ENCODE data around the gene GPC6.

The GPC6 gene

GRCh38 chr13:94093652-94094315 is 867.2 kb downstream of the GPC6 start:
- Histone ChIP-seq H3K79me2 (ENCODE audit: low read length) (no peaks in the 10 kb centered on the region), H3K36me3 (replicated peaks; ENCODE audit: insufficient read depth, low read length) (no peaks in the 10 kb centered on the region), H3K27me3 (replicated peaks; ENCODE audit: insufficient read depth, low read length) (no peaks in the 10 kb centered on the region), H4K20me1 (ENCODE audit: insufficient read depth, low read length) (no peaks in the 10 kb centered on the region), H3K4me3 (ENCODE audit: low read length) (no peak overlapping the region), H2AFZ (ENCODE audit: low read length) (no peak overlapping the region), H3K9me3 (replicated peaks; ENCODE audit: insufficient read depth, low read length) (no peaks in the 10 kb centered on the region), H3K27ac (ENCODE audit: low read length) (no peak overlapping the region), H3K9ac (ENCODE audit: low read length) (no peak overlapping the region), H3K4me1 (ENCODE audit: low read length) (0 out of 2 replicates have a peak, but pooled peaks cover 4% of the 10 kb centered on the region), H3K9me2 (replicated peaks; ENCODE audit: insufficient read depth, low read length) (no peaks in the 10 kb centered on the region), H3F3A (ENCODE audit: insufficient read depth, low read length) (no peaks in the 10 kb centered on the region), H3K4me2 (ENCODE audit: low read depth, low read length) (no peak overlapping the region)
- TF ChIP-seq EZH2 (optimal IDR thresholded peaks at IDR 0.05; ENCODE audit: low read depth, low read length) (no peak), EZH2phosphoT487 (IDR thresholded peaks at IDR 0.05; ENCODE audit: low read length) (no peak)
- TF ChIP-seq, protein P1, sequence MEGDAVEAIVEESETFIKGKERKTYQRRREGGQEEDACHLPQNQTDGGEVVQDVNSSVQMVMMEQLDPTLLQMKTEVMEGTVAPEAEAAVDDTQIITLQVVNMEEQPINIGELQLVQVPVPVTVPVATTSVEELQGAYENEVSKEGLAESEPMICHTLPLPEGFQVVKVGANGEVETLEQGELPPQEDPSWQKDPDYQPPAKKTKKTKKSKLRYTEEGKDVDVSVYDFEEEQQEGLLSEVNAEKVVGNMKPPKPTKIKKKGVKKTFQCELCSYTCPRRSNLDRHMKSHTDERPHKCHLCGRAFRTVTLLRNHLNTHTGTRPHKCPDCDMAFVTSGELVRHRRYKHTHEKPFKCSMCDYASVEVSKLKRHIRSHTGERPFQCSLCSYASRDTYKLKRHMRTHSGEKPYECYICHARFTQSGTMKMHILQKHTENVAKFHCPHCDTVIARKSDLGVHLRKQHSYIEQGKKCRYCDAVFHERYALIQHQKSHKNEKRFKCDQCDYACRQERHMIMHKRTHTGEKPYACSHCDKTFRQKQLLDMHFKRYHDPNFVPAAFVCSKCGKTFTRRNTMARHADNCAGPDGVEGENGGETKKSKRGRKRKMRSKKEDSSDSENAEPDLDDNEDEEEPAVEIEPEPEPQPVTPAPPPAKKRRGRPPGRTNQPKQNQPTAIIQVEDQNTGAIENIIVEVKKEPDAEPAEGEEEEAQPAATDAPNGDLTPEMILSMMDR (IDR thresholded peaks at IDR 0.05; ENCODE audit: low read length), result no peak
- no peak for DNase-seq

DNA sequence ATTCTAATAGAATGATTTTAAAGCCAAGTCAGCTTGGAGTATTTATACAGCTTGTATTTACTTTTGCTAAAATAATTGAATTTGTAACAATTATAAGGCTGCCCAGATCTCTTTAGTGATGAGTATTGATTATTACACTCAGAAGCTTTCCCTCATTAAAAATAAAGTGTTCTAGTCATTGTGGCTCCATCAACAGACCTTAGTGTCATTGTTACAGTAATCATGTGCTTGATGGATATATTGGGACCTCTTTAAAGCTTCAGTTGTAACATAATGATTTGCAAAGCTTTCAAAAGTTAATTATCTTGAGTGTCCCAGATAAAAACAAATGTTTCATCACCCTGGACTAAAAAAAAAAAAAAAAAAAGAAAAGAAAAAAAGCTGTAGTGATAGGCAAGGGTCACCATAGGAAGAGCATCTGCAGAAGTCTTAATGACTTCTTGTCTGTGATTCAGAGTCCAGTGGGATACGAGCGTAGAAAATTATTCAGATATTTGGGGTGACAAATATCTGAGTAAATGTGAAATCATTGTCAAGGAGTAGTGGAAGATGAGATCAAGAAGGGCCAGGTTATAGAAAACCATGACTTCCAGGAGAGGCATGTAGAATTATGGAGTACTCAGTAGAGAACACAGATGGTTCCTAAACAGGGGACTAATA is 883.2 kb downstream of the GPC6 start:
- Histone ChIP-seq H3K9me2 (replicated peaks; ENCODE audit: insufficient read depth, low read length) (no peaks in the 10 kb centered on the region), H4K20me1 (ENCODE audit: insufficient read depth, low read length) (no peaks in the 10 kb centered on the region), H2AFZ (ENCODE audit: low read length) (no peak overlapping the region), H3K27ac (ENCODE audit: low read length) (no peak overlapping the region), H3K4me3 (ENCODE audit: low read length) (no peak overlapping the region), H3K9me3 (replicated peaks; ENCODE audit: insufficient read depth, low read length) (no peaks in the 10 kb centered on the region), H3K36me3 (replicated peaks; ENCODE audit: insufficient read depth, low read length) (no peaks in the 10 kb centered on the region), H3K79me2 (ENCODE audit: low read length) (no peaks in the 10 kb centered on the region), H3K9ac (ENCODE audit: low read length) (no peak overlapping the region), H3K4me1 (ENCODE audit: low read length) (0 out of 2 replicates have a peak, but pooled peaks cover 3% of the 10 kb centered on the region), H3K4me2 (ENCODE audit: low read depth, low read length) (no peak overlapping the region), H3K27me3 (replicated peaks; ENCODE audit: insufficient read depth, low read length) (no peaks in the 10 kb centered on the region), H3F3A (ENCODE audit: insufficient read depth, low read length) (no peaks in the 10 kb centered on the region)
- TF ChIP-seq EZH2 (optimal IDR thresholded peaks at IDR 0.05; ENCODE audit: low read depth, low read length), result no peak
- no peak for TF ChIP-seq EZH2phosphoT487 (IDR thresholded peaks at IDR 0.05; ENCODE audit: low read length)
- TF ChIP-seq, protein P1 (IDR thresholded peaks at IDR 0.05; ENCODE audit: low read length), result no peak
- no peak for DNase-seq

- TF ChIP-seq, protein P1 (IDR thresholded peaks at IDR 0.05; ENCODE audit: low read length), result no peak
- TF ChIP-seq EZH2 (optimal IDR thresholded peaks at IDR 0.05; ENCODE audit: low read depth, low read length), result no peak
- no peak for TF ChIP-seq EZH2phosphoT487 (IDR thresholded peaks at IDR 0.05; ENCODE audit: low read length)
- Histone ChIP-seq H3K9me2 (replicated peaks; ENCODE audit: insufficient read depth, low read length) (no peaks in the 10 kb centered on the region), H3K9me3 (replicated peaks; ENCODE audit: insufficient read depth, low read length) (no peaks in the 10 kb centered on the region), H3K79me2 (ENCODE audit: low read length) (no peaks in the 10 kb centered on the region), H3K36me3 (replicated peaks; ENCODE audit: insufficient read depth, low read length) (no peaks in the 10 kb centered on the region), H3K4me3 (ENCODE audit: low read length) (no peak overlapping the region), H3K9ac (ENCODE audit: low read length) (no peak overlapping the region), H3K27me3 (replicated peaks; ENCODE audit: insufficient read depth, low read length) (no peaks in the 10 kb centered on the region), H4K20me1 (ENCODE audit: insufficient read depth, low read length) (no peaks in the 10 kb centered on the region), H3F3A (ENCODE audit: insufficient read depth, low read length) (no peaks in the 10 kb centered on the region), H3K4me2 (ENCODE audit: low read depth, low read length) (no peak overlapping the region), H3K27ac (ENCODE audit: low read length) (no peak overlapping the region), H3K4me1 (ENCODE audit: low read length) (0 out of 2 replicates have a peak, but pooled peaks cover 3% of the 10 kb centered on the region), H2AFZ (ENCODE audit: low read length) (no peak overlapping the region)
- no peak for DNase-seq
Observed at GRCh38 chr13:94112227-94112626, 885.6 kb downstream of the GPC6 start.
